ENCODE results near the gene ULK4. TPM values are rescaled to one million over a fixed set of nuclear protein-coding genes. Genes with fewer than 3 reads are reported as not detected.

ULK4 gene
- total RNA-seq, 1 experiment from 2014 or later = 6.3 TPM

GRCh38 chr3:41717641-41718040, 244.3 kb downstream of the ULK4 start:
- CTCF ChIA-PET = no interaction called here
- RAD21 ChIA-PET (ENCODE audit: low non-redundant PET in 1 of 2, low total read pairs in 2 of 2, uncharacterized antibody in 2 of 2, unreplicated experiment in 2 of 2) = no interaction called here
- no peak for TF ChIP-seq EZH2phosphoT487 (IDR thresholded peaks at IDR 0.05; ENCODE audit: borderline replicate concordance)
- TF ChIP-seq ATF3 (IDR thresholded peaks at IDR 0.05) = no peak
- TF ChIP-seq CBX3 (IDR thresholded peaks at IDR 0.05; ENCODE audit: low read depth) = no peak
- TF ChIP-seq YY1 (IDR thresholded peaks at IDR 0.05; ENCODE audit: extremely low read depth, insufficient replicate concordance, low read depth, low read length) = no peak
- no peak for TF ChIP-seq CTCF (IDR thresholded peaks at IDR 0.05 in 2 of 3, conservative IDR thresholded peaks at IDR 0.05 in 1 of 3; ENCODE audit: borderline replicate concordance in 1 of 3, insufficient read depth in 1 of 3, low read depth in 2 of 3, low read length in 2 of 3)
- TF ChIP-seq REST (IDR thresholded peaks at IDR 0.05; ENCODE audit: low read depth) = no peak
- TF ChIP-seq EZH2 (IDR thresholded peaks at IDR 0.05) = no peak
- no peak for TF ChIP-seq RAD21 (IDR thresholded peaks at IDR 0.05; ENCODE audit: low read depth)
- no peak for TF ChIP-seq ELF1 (IDR thresholded peaks at IDR 0.05; ENCODE audit: borderline replicate concordance, low read depth)
- TF ChIP-seq SRF (IDR thresholded peaks at IDR 0.05; ENCODE audit: low read depth) = no peak
- no peak for TF ChIP-seq POLR2AphosphoS5 (IDR thresholded peaks at IDR 0.05; ENCODE audit: low read depth, low read length)

More at GRCh38 chr3:41717641-41718040, 244.3 kb downstream of the ULK4 start:
- Histone ChIP-seq H3K9me3 (ENCODE audit: control insufficient read depth in 1 of 2, insufficient read depth in 1 of 2, low read depth in 1 of 2, low read length in 2 of 2) (no peaks in the 10 kb centered on the region), H3K36me3 (ENCODE audit: control insufficient read depth in 1 of 2, insufficient read depth in 2 of 2, low read length in 2 of 2) (no peaks in the 10 kb centered on the region), H4K20me1 (ENCODE audit: insufficient read depth) (no peaks in the 10 kb centered on the region), H3K4me3 (replicated peaks in 1 of 2; ENCODE audit: low read depth in 1 of 2, low read length in 2 of 2) (no peak overlapping the region), H3K4me2 (ENCODE audit: low read length) (no peak overlapping the region), H3K9ac (ENCODE audit: low read length) (no peak overlapping the region), H2AFZ (ENCODE audit: low read depth, low read length, poor library complexity, severe bottlenecking) (no peak overlapping the region), H3K9me2 (ENCODE audit: insufficient read depth) (no peaks in the 10 kb centered on the region), H3K27me3 (ENCODE audit: insufficient read depth, low read length) (no peaks in the 10 kb centered on the region), H3K27ac (ENCODE audit: low read depth, low read length) (no peak overlapping the region), H3K79me2 (ENCODE audit: insufficient read depth, low read length) (no peaks in the 10 kb centered on the region), H3K4me1 (ENCODE audit: control insufficient read depth in 1 of 2, insufficient read depth in 2 of 2, low read length in 2 of 2) (no peaks in the 10 kb centered on the region)
- POLR2A ChIA-PET = no interaction called here
- no TSS peak for BruUV-seq (replicated peaks)
- intact Hi-C loops (cut with micrococcal nuclease) = loop anchor here (10.0 kb wide), 2 partner anchors 377 to 1133 kb away; partner anchors contain the start of gene TRAK1
- ATAC-seq (no peak), DNase-seq (ENCODE audit: low read depth, low spot score) (no peak)
